GM12872 (cell line): ENCODE measurements around the gene SLC35F6.

Experiments used
- CTCF ChIP-seq: IDR thresholded peaks from 3 replicates; pipeline ENCODE4 v1.5.1; 2011; ENCODE audit warnings: low read depth, mild to moderate bottlenecking, low read length, moderate library complexity; ENCODE audit not compliant: insufficient read depth

Gene SLC35F6

GRCh38 chr2:26765475-26766200 lies 1.6 kb downstream of the SLC35F6 start:
- TF ChIP-seq CTCF = no peak

DNA sequence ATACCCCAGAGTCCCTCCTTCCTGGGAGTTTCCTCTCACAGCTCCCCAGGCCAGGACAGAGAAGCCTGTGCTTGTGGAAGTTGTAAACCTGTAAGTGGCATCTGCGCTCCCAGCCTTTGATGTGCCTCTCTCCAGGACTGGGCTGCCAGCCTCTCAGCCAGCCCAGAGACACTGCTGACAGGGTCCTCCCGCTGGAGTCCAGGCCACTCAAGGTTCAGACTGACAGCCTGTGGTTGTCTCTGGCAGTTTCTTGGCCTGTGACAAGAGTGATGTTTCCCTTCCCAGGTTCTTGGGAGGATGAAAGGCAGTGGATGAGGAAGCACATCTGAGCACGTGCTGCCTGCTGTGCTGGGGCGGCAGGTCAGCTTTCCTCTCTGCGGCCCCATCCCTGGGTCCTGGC lies 3.0 kb downstream of the SLC35F6 start:
- no peak for TF ChIP-seq CTCF

- TF ChIP-seq CTCF = no peak
These were observed 3.9 kb downstream of the SLC35F6 start for GRCh38 chr2:26767894-26768487.

DNA sequence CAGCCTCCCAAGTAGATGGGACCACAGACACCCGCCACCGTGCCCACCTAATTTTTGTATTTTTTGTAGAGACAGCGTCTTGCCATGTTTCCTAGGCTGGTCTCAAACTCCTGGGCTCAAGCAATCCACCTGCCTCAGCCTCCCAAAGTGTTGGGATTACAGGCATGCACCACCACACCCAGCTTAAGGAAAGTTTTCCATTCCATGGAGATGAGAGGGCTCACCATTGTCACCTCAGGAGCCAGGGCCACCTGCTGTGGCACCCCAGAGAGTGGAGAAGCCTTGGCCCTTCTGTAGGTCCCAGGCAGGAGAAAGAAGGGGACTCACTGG lies 4.6 kb downstream of the SLC35F6 start:
- TF ChIP-seq CTCF = no peak

GRCh38 chr2:26769089-26769761 lies 5.1 kb downstream of the SLC35F6 start:
- TF ChIP-seq CTCF = no peak

GRCh38 chr2:26770986-26771586 lies 7.0 kb downstream of the SLC35F6 start:
- peak; percentile 61 for TF ChIP-seq CTCF
